Hepatocyte (in vitro differentiated cells): ENCODE data around the gene BAX.
"Not testable (repeated sequence)": the region's sequence is repeated elsewhere in the genome, so short reads cannot be mapped to it uniquely, and the experiment has no call there.

Experiments used
- CTCF ChIP-seq: fragments of 200-600 bp; sonication (generic); IDR thresholded peaks from 2 replicates; pipeline ENCODE4 v1.5.1; 2016; ENCODE audit warnings: antibody characterized with exemption, mild to moderate bottlenecking; ENCODE audit not compliant: poor library complexity
- EZH2 ChIP-seq: fragments of 200-600 bp; sonication (generic); IDR thresholded peaks from 2 replicates; pipeline ENCODE4 v1.6.1; 2016; ENCODE audit warnings: antibody characterized with exemption, mild to moderate bottlenecking, borderline replicate concordance

GRCh38 chr19:48909424-48910077 is 45.1 kb upstream of the BAX start:
- not testable (repeated sequence) for TF ChIP-seq CTCF, EZH2
